PC-9 (cell line): ENCODE measurements around the gene STK35. TPM values are rescaled to one million over a fixed set of nuclear protein-coding genes. Genes with fewer than 3 reads are reported as not detected.

Source experiments
- Bru-seq: library from RNA; stranded (reverse); fragments of 400-500 nt; gene quantifications from one replicate; lab custom pipeline; 2021; lab: Mats Ljungman, UMichigan
- BruChase-seq, 2 experiments: library from RNA; stranded (reverse); fragments of 400-500 nt; gene quantifications; one replicate each; lab custom pipeline; 2021; lab: Mats Ljungman, UMichigan
- BruUV-seq: library from RNA; stranded (reverse); fragments of 400-500 nt; replicated peaks from 2 replicates; lab custom pipeline; 2021; lab: Mats Ljungman, UMichigan
- CTCF ChIA-PET: fragments of 300-600 bp; sonication (Branson Sonifier 250); formaldehyde crosslinking; loops from one replicate; lab custom pipeline; 2022; ENCODE audit warnings: antibody characterized with exemption; lab: Charles Lee
- POLR2A ChIA-PET: fragments of 300-600 bp; sonication (Branson Sonifier 250); formaldehyde crosslinking; loops from one replicate; lab custom pipeline; 2022; ENCODE audit warnings: antibody characterized with exemption; ENCODE audit not compliant: unreplicated experiment; lab: Charles Lee
- DNase-seq, 2 experiments: peaks; one replicate each; pipeline versions ENCODE4 v3.0.0 to v3.0.0-alpha.2; 2015 to 2022; ENCODE audit warnings: mixed read lengths in 1 of 2
- H2AFZ ChIP-seq: fragments of 200-600 bp; sonication (generic); 2 replicates; pipeline ENCODE4 v1.8.1; 2017; ENCODE audit warnings: antibody characterized with exemption
- H3F3A ChIP-seq: fragments of 200-600 bp; sonication (generic); 2 replicates; pipeline ENCODE4 v1.8.1; 2017; ENCODE audit warnings: antibody characterized with exemption, mild to moderate bottlenecking, low read depth; ENCODE audit not compliant: insufficient read depth
- H3K27ac ChIP-seq: fragments of 200-600 bp; sonication (generic); 2 replicates; pipeline ENCODE4 v1.6.1; 2016; ENCODE audit warnings: mixed run types
- H3K27me3 ChIP-seq: fragments of 200-600 bp; sonication (generic); 2 replicates; pipeline ENCODE4 v1.6.1; 2016; ENCODE audit warnings: low read depth, mixed run types; ENCODE audit not compliant: insufficient read depth
- H3K36me3 ChIP-seq: fragments of 200-600 bp; sonication (generic); 2 replicates; pipeline ENCODE4 v1.6.1; 2016; ENCODE audit warnings: low read depth, mixed run types
- H3K4me1 ChIP-seq: fragments of 200-600 bp; sonication (generic); replicated peaks from 2 replicates; pipeline ENCODE4 v1.6.1; 2016; ENCODE audit warnings: mixed run types; ENCODE audit not compliant: insufficient read depth
- H3K4me2 ChIP-seq: fragments of 200-600 bp; sonication (generic); 2 replicates; pipeline ENCODE4 v1.6.1; 2017; ENCODE audit warnings: mixed run types
- H3K4me3 ChIP-seq: fragments of 200-600 bp; sonication (generic); 2 replicates; pipeline ENCODE4 v1.6.1; 2016; ENCODE audit warnings: mixed run types
- H3K79me2 ChIP-seq: fragments of 200-600 bp; sonication (generic); 2 replicates; pipeline ENCODE4 v1.6.1; 2017; ENCODE audit warnings: low read depth, mixed run types
- H3K9me2 ChIP-seq: fragments of 200-600 bp; sonication (generic); 2 replicates; pipeline ENCODE4 v1.8.1; 2017; ENCODE audit warnings: mild to moderate bottlenecking; ENCODE audit not compliant: insufficient read depth
- H3K9me3 ChIP-seq: fragments of 200-600 bp; sonication (generic); 2 replicates; pipeline ENCODE4 v1.8.1; 2016; ENCODE audit warnings: low read depth; ENCODE audit not compliant: insufficient read depth
- H4K20me1 ChIP-seq: fragments of 200-600 bp; sonication (generic); 2 replicates; pipeline ENCODE4 v1.8.1; 2017; ENCODE audit not compliant: insufficient read depth
- CTCF ChIP-seq: fragments of 200-600 bp; sonication (generic); conservative IDR thresholded peaks from 2 replicates; pipeline ENCODE4 v1.6.1; 2017; ENCODE audit warnings: mixed run types, antibody characterized with exemption, mild to moderate bottlenecking, moderate library complexity
- EZH2 ChIP-seq: fragments of 200-600 bp; sonication (generic); IDR thresholded peaks from 2 replicates; pipeline ENCODE4 v1.8.0; 2017; ENCODE audit warnings: antibody characterized with exemption, low read depth
- intact Hi-C: fragments of 100-400 bp; cut with micrococcal nuclease; formaldehyde crosslinking; loops from one replicate; pipeline ENCODE4 v1.10.0; 2022; ENCODE audit not compliant: unreplicated experiment
- long read RNA-seq: library from polyadenylated mRNA; stranded (forward); transcript quantifications from one replicate; pipeline ENCODE4 v2.0.0, GENCODE V29; 2022
- total RNA-seq: library from RNA; stranded (reverse); gene quantifications from 2 replicates; pipeline ENCODE4 v1.2.3, GENCODE V29; 2021

The STK35 gene
- 36.7 and 38.4 TPM in 2 replicates for total RNA-seq
- Bru-seq, nascent RNA, result percentile 88 among the genes with signal in this experiment
- BruChase-seq, experiment 1, labeled RNA remaining after a 2-hour chase, result percentile 89 among the genes with signal in this experiment
- percentile 88 among the genes with signal in this experiment for BruChase-seq, experiment 2, labeled RNA remaining after a 6-hour chase
- long read RNA-seq, partial matches to known transcripts, result 9 of 43 reads
- long read RNA-seq, other reads (novel, unspliced or antisense), result 34 of 43 reads

- H4K20me1 ChIP-seq, result peaks cover 24% of the 10 kb centered on the region; the same call in 1 of the 2 replicates
- no peak for DNase-seq
- H3K79me2 ChIP-seq, result peaks cover 38% of the 10 kb centered on the region
- intact Hi-C loops, result loop anchor here (2.0 to 10.0 kb wide), 3 partner anchors 51 to 296 kb away; no protein-coding TSS in a partner anchor
- BruUV-seq, result TSS peak; percentile 53
- no peaks in the 10 kb centered on the region for H3K9me2 ChIP-seq
- H2AFZ ChIP-seq, result peak within 1 kb of the TSS; percentile 96
- no peaks in the 10 kb centered on the region for H3K27me3 ChIP-seq
- peak within 1 kb of the TSS; percentile 82 for H3K4me3 ChIP-seq
- peak within 1 kb of the TSS; percentile 97 for H3K27ac ChIP-seq
- TF ChIP-seq EZH2 (no peak), CTCF (no peak)
- no peaks in the 10 kb centered on the region for H3K9me3 ChIP-seq
- peak within 1 kb of the TSS; percentile 96 for H3K4me2 ChIP-seq
- peaks cover 30% of the 10 kb centered on the region for H3K4me1 ChIP-seq
- ChIA-PET CTCF (interaction anchor here (0.5 to 0.6 kb wide), 2 partner anchors 41 to 672 kb away, joined by 3 to 4 read pairs; no protein-coding TSS in a partner anchor), POLR2A (interaction anchor here (0.7 kb wide), 1 partner anchor 8 kb away, joined by 9 read pairs; no protein-coding TSS in a partner anchor)
- peaks cover 8% of the 10 kb centered on the region; the same call in 1 of the 2 replicates for H3F3A ChIP-seq
- H3K36me3 ChIP-seq, result peaks cover 3% of the 10 kb centered on the region; the same call in 1 of the 2 replicates
These were observed at the start of gene STK35 for GRCh38 chr20:2101057-2101864. TSS of gene STK35 (plus strand) at chr20:2101827. CDS start at chr20:2101882, 55 bp downstream.

GRCh38 chr20:2051946-2052345, 49.7 kb upstream of the STK35 start:
- H3K4me1 ChIP-seq, result no peaks in the 10 kb centered on the region
- DNase-seq, result no peak
- POLR2A ChIA-PET, result no interaction called here
- no peaks in the 10 kb centered on the region for H3K9me3 ChIP-seq
- intact Hi-C loops, result no loop called here
- H4K20me1 ChIP-seq, result peaks cover 7% of the 10 kb centered on the region; the same call in 1 of the 2 replicates
- no peaks in the 10 kb centered on the region for H3K9me2 ChIP-seq
- no peaks in the 10 kb centered on the region for H3F3A ChIP-seq
- no peaks in the 10 kb centered on the region for H3K79me2 ChIP-seq
- no peak overlapping the region for H2AFZ ChIP-seq
- no peak overlapping the region for H3K4me3 ChIP-seq
- CTCF ChIA-PET, result no interaction called here
- H3K27ac ChIP-seq, result no peak overlapping the region
- H3K27me3 ChIP-seq, result peaks cover 93% of the 10 kb centered on the region
- TF ChIP-seq EZH2 (no peak), CTCF (no peak)
- BruUV-seq, result no TSS peak
- no peak overlapping the region for H3K4me2 ChIP-seq
- no peaks in the 10 kb centered on the region for H3K36me3 ChIP-seq

GRCh38 chr20:2052741-2053140, 48.9 kb upstream of the STK35 start:
- H3K4me1 ChIP-seq, result no peaks in the 10 kb centered on the region
- no peak overlapping the region for H2AFZ ChIP-seq
- H3K27ac ChIP-seq, result no peak overlapping the region
- POLR2A ChIA-PET, result no interaction called here
- peaks cover 85% of the 10 kb centered on the region for H3K27me3 ChIP-seq
- DNase-seq, result no peak
- intact Hi-C loops, result no loop called here
- H4K20me1 ChIP-seq, result peaks cover 7% of the 10 kb centered on the region; the same call in 1 of the 2 replicates
- no peaks in the 10 kb centered on the region for H3K9me3 ChIP-seq
- H3K9me2 ChIP-seq, result no peaks in the 10 kb centered on the region
- no peak overlapping the region for H3K4me2 ChIP-seq
- CTCF ChIA-PET, result no interaction called here
- H3F3A ChIP-seq, result no peaks in the 10 kb centered on the region
- H3K4me3 ChIP-seq, result no peak overlapping the region
- no peak for TF ChIP-seq EZH2
- TF ChIP-seq CTCF, result no peak
- BruUV-seq, result no TSS peak
- H3K36me3 ChIP-seq, result no peaks in the 10 kb centered on the region
- H3K79me2 ChIP-seq, result no peaks in the 10 kb centered on the region
